Myocyte (in vitro differentiated cells): Measurements from ENCODE around the gene SMURF2. TPM values are rescaled to one million over a fixed set of nuclear protein-coding genes. Genes with fewer than 3 reads are reported as not detected.
A peak's percentile ranks its signal among the peaks of the same experiment; 100 is the strongest.
"Not testable (repeated sequence)": the region's sequence is repeated elsewhere in the genome, so short reads cannot be mapped to it uniquely, and the experiment has no call there.

Source experiments
- DNase-seq: peaks from one replicate; pipeline ENCODE4 v3.0.0-alpha.2; 2012; ENCODE audit warnings: low read depth
- total RNA-seq: library from RNA; depleted of rRNA; stranded (reverse); fragments of >200 nt; gene quantifications from 2 replicates; pipeline ENCODE4 v1.2.3, GENCODE V29; 2014

The SMURF2 gene
- total RNA-seq, 1 donor from 2014 or later, result 36.2 TPM

DNA sequence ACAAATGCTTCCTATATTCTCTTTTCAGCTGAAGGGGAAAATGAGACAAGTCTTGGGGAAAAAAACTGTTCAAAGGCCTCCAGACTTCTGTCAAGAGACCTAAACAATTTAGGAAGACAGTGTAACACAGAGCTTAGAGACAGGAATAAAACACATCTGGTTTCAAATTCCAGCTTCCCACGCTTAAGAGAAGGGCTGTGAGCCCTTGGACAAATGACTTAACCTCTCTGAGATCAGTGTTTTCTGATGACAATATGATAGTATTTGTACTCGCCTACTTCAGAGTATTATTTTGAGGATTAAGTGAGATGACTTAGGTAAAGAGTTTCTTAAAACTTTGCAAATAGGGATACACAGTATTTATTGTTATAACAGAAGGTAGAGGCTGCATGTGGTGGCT is 29.5 kb downstream of the SMURF2 start:
- DNase-seq, result no peak

DNA sequence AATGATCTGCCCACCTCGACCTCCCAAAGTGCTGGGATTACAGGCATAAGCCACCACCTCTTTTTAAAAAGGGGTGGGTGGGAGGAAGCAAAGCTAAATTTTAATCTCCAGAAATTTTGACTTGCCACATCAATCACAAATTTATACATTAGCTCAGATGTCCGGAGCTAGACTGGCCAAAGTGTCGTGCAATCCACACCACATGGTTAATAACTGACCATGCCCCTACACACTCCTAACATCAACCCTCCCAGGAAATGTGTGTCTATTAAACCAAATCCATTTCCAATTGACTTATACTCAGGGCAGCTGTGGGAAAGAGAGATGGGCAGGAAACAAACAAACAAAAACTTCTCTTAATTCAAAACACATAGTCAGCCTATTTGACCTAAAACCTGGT is 29.9 kb downstream of the SMURF2 start:
- no peak for DNase-seq

DNA sequence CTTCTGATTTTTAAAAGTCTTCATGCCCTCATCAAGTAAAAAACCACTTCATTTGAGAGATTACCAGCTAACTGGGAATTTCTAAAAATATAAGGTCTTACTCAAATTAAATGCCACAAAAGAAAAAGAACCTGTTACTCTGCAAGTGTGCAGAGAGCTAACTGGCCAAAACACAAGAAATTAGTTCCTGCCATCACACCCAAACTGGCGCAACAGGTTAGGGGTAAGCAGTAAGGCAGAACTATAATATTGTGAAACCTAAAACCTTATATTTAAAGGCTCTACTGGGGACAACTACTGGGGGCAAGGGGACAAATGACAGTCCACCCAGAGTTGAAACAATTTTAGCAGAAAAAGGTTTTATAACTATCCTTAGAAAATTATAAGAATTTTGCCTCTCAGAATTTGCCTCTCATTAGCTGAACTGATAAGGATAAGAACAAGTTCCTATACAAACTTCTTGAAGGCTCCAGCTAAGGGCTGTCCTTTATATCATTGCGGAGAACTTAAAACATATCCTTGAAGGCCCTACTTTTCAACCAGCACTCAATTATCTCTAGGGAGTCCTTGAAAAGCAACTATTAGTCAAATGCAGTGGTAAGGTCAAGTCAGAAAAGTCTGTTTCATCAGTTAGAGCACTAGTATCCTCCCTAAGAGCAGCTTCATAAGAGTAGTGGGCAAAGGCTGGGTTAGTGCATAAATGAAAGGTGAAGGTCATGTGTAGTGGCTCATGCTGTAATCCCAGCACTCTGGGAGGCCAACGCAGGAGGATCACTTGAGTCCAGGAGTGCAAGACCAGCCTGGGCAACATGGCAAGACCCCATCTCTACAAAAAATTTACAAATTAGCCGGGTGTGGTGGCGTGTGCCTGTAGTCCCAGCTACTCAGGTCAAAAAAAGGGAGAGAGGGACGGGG is 31.5 kb downstream of the SMURF2 start:
- DNase-seq, result no peak

DNA sequence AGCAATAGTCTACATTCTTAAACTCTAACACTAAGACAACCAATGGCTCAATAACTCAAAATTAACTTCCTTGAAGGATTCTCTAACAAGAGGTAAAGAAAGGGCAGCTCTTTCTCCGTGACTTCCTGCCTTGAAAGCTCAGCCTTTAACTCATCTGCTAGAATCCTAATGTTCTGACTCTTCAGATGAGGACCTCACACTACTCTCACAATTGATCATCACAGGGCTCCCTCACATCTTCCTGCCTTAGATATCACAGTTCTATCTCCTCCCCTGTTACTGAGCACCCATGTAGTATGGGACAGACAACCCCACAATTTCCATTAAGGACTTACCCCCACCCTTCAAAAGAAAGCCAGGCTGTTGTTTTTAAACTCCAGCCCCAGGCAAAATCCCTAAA is 33.5 kb downstream of the SMURF2 start:
- no peak for DNase-seq

DNA sequence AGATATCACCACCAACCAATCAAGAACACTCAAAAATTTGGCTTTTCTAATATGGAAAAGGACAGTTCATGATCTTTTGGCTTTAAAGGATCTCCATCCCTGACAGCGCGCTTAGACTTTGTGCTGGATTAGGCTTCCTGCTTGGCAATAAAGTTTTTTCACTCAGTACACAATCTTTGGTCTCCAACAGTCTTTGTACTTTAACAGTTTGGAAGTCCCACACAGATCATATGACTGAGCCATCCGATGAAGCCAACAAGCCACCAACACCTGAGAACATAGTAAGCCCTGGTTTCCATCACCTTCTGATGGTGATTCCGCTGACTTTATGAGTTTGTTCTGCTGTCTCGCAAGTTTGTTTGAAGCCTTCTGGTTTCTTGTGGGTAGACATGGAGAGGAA is 34.3 kb downstream of the SMURF2 start:
- DNase-seq, result no peak

DNA sequence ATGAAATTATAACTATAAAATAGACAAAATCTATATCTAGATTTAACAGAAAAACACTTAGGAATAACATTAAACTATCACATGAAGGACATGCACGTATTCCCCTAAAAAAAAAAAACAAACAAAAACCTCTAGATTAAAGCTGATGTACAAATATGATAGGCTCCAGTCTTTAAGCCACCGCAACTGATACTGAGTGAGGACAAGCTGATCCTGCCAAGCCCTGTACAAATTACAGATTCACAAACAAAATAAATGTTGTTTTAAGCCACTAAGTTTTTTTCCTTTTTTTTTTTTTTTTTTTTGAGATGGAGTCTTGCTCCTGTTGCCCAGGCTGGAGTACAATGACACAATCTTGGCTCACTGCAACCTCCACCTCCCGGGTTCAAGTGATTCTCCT is 35.3 kb downstream of the SMURF2 start:
- no peak for DNase-seq

DNA sequence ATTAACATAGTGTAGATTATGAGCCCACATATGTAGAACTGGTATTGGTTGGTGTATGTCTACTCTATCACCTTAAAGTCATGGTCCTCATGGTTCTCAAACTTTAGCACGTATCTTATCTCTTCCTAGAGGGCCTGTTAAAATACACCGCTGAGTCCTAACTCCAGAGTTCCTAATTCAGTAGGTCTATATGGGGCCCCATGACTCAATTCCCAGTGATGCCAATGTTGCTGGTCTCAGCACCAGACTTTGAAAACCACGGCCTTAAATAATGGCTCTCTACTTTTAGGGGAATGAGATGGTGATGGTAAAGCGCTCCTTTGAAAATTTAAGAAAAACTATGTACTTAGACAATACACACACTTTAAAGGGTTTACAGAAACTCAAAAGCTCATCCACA is 36.6 kb downstream of the SMURF2 start:
- peak; percentile 54 for DNase-seq

DNA sequence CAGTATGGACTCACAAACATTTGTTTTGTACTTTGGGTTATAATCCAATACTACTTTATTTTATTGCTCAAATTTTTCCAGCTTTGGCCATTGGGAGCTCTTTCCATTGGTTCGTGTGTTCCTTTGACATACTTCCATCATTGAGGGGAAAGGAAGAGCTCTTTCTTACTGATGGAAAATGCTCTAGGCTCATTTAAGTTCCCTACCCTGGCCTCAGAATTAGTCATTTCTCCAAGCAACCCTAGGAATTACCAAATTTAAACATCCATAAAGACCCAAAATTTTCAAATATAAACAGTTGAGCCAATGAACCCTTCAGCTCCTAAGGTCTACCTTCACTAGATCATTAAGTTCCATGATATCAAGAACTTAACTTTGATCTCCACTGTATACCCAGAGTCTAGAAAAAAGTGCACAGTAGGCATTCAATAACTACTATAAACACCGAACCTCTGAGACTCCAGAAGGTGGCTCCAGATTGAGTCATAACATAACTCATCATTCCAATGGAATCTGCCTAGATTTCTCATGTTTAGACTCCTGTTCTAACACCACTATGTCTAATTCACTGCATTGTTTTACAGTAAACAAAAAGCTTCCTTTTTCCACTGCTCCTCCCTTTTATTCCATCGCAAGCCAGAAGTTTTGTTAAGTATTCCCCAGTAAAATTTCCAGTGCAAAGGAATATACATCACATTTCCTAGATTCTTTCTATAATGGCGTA is 39.0 kb downstream of the SMURF2 start:
- peak; percentile 27 for DNase-seq

DNA sequence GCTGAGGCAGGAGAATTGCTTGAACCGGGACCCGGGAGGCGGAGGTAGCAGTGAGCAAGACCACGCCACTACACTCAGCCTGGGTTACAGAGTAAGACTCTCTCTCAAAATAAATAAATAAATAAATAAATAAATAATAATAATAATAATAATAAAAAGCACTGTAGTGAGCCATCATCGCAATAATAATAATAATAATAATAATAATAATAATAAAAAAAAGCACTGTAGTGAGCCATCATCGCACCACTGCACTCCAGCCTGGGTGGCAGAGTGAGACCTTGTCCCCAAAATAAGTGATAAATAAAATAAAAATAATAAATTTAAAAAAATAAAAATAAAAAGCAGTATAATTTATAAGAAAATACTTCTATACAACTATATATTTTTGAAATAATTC is 40.3 kb downstream of the SMURF2 start:
- DNase-seq, result no peak

DNA sequence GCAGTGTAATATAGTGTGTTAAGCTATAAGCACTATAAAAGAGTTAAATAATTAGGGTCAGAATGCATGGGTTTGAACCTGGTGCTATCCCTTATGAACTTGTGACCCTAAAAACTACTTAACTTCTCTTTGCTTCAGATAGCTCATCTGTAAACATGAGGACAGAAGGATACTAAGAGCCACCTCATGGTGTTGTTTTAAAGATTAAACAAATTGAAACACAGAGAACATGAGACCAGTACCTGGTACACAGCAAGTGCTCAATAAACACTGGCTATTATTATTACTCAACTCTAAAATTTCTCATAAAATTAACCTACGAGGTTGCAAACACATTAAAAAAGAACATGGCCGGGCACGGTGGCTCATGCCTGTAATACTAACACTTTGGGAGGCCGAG is 43.3 kb downstream of the SMURF2 start:
- no peak for DNase-seq

DNA sequence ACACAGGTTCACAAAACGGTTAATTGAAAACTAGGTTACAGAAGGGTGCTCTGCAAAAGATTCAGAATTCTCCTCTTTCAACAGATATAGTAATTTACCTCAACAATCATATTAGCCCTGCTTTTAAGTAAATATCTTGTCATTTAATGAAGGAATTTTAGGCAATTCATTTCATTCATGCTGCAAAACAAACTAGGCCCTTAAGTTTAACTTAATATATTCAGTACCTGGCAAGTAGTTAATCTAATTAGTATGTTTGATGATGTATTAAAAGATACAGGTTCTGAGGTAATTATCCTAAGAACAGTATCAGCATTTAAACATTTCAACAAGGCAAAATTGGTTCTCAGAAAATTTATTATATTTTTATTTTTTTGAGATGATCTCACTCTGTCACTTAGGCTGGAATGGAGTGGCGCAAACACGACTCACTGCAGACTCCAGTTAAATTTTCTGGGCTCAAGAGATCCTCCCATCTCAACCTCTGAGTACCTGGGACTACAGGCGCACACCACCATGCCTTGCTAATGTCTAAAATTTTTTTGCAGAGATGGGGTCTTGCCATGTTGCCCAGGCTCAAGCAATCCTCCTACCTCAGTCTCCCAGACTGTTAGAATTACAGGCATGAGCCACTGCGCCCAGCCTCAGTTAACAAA is 44.9 kb downstream of the SMURF2 start:
- no peak for DNase-seq

DNA sequence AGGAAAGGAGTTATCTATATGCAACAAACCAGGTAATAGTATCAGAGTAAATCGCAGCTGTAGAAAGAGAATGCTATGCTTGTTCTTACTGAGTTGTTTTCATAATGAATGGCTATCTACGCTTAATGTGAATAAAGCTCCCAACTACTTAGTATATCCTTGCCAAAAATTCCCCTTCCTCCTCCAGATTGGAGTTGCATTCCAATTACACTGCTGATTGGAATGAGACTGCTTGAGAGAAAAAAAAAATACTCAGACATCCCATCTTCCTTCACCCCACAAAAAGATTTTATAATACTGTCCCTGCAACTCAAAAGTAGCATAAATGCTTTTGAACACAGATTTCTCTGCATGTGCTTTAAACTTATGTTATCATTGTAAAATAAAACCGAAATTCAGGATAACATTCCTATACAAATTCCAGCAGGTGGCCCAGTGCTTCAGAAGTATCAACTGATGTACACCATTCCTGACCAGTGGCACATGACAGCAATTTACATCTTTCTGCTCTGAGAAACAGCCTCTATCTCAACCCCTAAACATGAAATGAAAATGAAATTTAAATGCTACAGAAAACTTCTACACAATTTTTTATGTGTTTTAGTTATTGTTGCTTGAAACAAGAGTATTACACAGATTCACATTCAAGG is 47.0 kb downstream of the SMURF2 start:
- DNase-seq, result peak; percentile 28

DNA sequence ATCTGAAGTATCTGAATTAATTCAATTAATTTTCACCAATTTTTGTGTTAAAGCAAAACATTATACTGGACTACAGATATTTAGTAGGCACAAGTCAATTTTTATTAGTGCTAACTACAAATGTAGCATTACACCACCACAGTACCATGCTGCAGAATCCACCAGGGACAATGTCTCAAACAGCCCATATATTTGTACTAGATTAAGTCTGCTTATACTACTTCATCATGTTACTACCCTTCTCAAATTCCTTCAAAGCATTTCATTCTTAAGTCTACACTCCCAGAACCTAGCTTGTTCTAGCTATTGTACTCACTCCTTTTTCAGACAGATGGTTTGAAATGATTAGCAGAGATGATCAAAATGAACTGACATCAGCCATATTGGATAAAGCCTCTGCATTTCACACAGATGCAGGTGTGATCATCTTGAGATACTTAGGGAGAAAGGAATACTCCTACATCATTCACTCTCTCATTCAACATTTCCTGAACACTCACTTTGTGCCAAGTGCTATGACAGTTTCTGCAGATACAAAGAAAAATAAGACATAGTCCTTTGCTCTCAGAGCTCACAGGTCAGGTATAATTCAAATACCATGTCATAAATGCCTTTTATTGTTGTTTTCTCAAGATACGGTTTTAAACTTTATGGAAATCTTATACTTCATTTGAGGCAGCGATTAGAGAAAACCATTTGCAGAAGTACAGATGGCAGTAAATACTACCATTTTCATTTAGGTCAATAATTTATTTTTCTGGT is 47.7 kb downstream of the SMURF2 start:
- DNase-seq, result no peak

DNA sequence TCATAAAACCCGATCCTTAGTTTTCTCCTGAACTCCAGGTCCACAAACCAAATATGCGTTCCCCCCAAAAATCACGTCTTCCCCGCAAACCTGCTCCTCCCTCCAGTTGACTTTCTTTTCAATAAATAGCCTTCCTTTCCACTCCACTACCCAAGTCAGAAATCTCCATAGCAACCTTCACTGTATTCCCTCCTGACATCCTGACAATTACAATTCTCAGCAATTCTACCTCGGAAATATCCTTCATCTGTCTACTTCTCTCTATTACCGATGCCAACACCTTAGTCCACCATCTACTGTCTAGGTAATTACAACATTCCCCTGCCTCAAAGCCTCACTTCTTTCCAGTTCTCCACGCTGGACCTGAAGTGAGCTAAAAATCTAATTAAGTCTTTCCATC is 50.7 kb downstream of the SMURF2 start:
- DNase-seq, result no peak

DNA sequence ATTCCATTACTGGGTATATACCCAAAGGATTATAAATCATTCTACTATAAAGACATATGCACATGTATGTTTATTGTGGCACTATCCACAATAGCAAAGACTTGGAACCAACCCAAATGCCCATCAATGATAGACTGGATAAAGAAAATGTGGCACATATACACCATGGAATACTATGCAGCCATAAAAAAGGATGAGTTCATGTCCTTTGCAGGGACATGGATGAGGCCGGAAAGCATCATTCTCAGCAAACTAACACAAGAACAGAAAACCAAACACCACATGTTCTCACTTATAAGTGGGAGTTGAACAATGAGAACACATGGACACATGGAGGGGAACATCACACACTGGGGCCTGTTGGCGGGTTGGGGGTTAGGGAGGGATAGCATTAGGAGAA is 51.9 kb downstream of the SMURF2 start:
- not testable (repeated sequence) for DNase-seq

DNA sequence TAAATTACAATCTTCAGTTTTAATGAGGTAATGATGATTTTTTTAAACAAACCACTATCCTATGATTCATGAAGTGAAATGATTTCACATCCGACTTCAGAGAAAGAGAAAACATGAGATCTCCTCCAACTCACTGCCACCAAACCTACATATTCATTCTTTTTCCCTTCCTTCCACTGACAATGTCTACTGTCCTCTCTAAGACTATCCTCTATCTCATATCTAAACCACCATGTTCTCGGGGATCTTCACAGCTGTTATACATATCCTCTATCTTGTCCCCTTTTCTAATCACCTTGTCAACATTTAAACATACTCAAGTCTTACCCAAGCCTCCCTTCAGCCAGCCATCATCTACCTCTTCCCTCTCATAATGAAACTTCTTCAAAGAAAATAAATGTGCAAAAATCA is 53.5 kb downstream of the SMURF2 start:
- DNase-seq, result no peak

DNA sequence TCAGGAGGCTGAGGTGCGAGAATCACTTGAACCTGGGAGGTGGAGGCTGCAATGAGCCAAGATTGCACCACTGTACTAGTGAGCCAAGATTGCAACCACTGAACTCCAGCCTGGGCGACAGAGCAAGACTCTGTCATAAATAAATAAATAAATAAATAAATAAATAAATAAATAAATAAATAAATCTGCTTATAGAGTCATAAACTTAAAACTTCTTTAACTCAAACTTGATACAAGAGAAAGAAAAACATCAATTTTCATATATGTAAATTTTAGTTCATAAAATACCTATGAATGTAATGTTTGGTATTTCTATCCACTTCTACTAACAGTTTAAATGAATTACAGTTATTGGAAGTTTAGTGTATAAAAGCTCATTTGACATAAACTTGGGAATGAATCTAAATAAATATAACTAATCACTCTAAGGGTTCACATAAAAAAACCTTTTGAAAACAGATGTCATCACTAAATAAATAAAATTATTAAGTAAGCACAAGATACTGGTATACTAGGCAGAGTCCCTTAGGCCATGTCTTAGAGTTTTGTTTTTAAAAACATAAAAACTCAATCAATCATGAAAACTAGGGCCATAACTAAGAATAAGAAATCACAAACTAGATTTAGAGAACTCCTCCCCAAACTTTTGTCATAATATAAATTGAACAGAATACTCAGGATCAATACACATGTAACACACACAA is 54.1 kb downstream of the SMURF2 start:
- DNase-seq, result no peak

DNA sequence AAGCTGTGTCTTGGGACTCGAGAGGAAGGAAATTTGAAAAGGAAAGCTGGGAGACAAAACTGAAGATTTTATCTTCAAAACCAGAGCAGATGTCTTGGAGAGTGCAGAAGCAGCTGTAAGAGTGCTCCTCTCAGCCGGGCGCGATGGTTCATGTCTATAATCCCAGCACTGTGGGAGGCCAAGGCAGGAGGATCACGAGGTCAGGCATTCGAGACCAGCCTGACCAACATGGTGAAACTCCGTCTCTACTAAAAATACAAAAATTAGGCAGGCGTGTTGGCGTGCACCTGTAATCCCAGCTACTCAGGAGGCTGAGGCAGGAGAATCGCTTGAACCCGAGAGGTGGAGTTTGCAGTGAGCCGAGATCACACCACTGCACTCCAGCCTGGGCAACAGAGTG is 57.6 kb downstream of the SMURF2 start:
- not testable (repeated sequence) for DNase-seq

DNA sequence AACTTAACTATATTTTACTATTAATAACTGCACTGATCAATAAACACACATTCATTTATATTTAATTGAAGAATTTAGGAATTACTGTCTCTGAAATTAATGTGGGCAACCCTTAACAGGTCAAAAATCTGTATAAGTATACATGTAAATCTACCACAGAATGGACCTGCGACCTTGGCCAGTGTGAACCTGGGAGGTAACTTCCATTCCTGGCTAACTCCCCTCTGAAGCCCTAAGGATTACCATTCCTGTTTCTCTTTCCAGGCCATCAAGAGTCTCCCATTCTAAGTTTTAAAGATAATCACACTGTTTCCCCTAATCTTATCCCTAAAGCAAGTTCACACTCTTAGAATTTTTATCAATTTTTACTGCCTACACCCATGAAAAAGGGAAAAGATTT is 58.1 kb downstream of the SMURF2 start:
- no peak for DNase-seq

DNA sequence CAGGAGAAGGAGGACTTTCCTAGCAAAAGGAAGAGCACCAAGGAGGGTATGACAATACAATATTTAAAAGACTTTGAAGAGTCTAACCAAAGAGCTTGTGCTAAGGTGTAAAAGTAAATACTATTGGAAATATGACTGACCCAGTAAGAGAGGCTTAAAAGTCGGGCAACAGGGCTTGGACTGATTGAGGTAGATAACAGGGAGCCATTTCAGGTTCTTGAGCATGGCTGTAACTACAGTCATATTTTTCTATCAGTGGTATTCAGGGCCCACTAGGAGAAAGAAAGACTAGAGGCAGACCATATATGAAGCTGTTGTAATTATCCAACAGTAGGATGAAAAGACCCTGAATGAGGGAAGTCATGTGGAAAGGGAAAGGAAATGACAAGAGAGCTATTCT is 62.3 kb downstream of the SMURF2 start:
- no peak for DNase-seq
